Body of pancreas (tissue), 4 donors: ENCODE data around the gene PLCB1. TPM values are rescaled to one million over a fixed set of nuclear protein-coding genes. Genes with fewer than 3 reads are reported as not detected.

ENCODE experiments used
- ATAC-seq: fragments of 150-250 bp; one replicate; pipeline ENCODE4 v1.9.1; 2016
- DNase-seq, 4 donors: peaks; one replicate each; pipeline ENCODE4 v3.0.0-alpha.2; 2019
- H3K27ac ChIP-seq, 4 donors: fragments of 200-600 bp; sonication (generic); 1 replicate in 3 of 4; 2 replicates in 1 of 4; pipeline versions ENCODE4 v1.5.1 to v1.6.1; 2016 to 2019; ENCODE audit warnings: mild to moderate bottlenecking in 1 of 4, mixed read lengths in 1 of 4, moderate library complexity in 1 of 4
- H3K27me3 ChIP-seq, 2 donors: fragments of 200-600 bp; sonication (generic); one replicate each; pipeline ENCODE4 v1.6.0; 2016; ENCODE audit warnings: mild to moderate bottlenecking in 1 of 2
- H3K36me3 ChIP-seq, 2 donors: fragments of 200-600 bp; sonication (generic); replicated peaks in 1 of 2; 2 replicates each; pipeline ENCODE4 v1.5.1; 2016; ENCODE audit warnings: low read depth in 2 of 2; ENCODE audit not compliant: insufficient read depth in 1 of 2
- H3K4me1 ChIP-seq: fragments of 200-600 bp; sonication (generic); one replicate; pipeline ENCODE4 v1.6.0; 2016
- H3K4me3 ChIP-seq, 2 donors: fragments of 200-600 bp; sonication (generic); 1 replicate in 1 of 2; 2 replicates in 1 of 2; pipeline ENCODE4 v1.5.1; 2016 to 2019
- H3K9me3 ChIP-seq, 3 donors: fragments of 200-600 bp; sonication (generic); 1 replicate in 2 of 3; 2 replicates in 1 of 3; pipeline ENCODE4 v1.5.1; 2016
- POLR2A ChIP-seq, 3 donors: fragments of 450-650 bp; IDR thresholded peaks; one replicate each; pipeline ENCODE4 v1.6.1; 2016; ENCODE audit warnings: antibody characterized with exemption in 3 of 3, mild to moderate bottlenecking in 2 of 3
- WGBS, 2 donors: methylation state at CpG; one replicate each; pipeline ENCODE4 v1.1.5; 2017; 5-methylcytosine and 5-hydroxymethylcytosine counted together
- intact Hi-C: fragments of 100-400 bp; cut with DNase I; formaldehyde crosslinking; loops from one replicate; pipeline ENCODE4 v1.15.1; 2023
- total RNA-seq, 2 donors: library from RNA; depleted of rRNA; stranded (reverse); fragments of >200 nt; gene quantifications; one replicate each; pipeline ENCODE4 v1.1.0, GENCODE V29; 2016
- TF ChIP-seq, protein P1 (sequence below), 7 experiments: fragments of 450-650 bp in 4 of 7; fragments of 200-600 bp in 3 of 7; sonication (generic) in 3 of 7; IDR thresholded peaks; one replicate each; pipeline ENCODE4 v1.5.1; 2016 to 2019; ENCODE audit warnings: antibody characterized with exemption in 7 of 7

Gene PLCB1
- total RNA-seq, 2 donors from 2014 or later = 32.9 to 46.1 TPM

DNA sequence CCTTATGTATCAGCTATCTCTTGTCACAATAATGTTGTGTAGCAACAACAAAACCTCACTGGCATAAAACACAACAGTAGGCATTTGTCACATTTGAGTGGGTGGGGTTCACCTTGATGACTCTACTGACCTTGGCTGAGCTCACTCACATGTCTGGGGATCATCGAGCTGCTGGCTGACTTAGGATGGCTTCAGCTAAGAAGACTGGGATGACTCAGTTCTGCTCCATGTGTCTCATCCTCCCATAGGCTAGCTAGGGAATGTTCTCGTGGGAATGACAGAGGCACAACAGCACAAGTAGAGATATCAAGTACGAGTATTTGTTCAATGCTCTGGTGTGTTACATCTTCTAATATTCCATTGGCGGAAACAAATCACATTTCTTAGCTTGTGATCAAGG lies 167.9 kb downstream of the PLCB1 start:
- no peaks in the 10 kb centered on the region for H3K27me3 ChIP-seq
- TF ChIP-seq, protein P1, sequence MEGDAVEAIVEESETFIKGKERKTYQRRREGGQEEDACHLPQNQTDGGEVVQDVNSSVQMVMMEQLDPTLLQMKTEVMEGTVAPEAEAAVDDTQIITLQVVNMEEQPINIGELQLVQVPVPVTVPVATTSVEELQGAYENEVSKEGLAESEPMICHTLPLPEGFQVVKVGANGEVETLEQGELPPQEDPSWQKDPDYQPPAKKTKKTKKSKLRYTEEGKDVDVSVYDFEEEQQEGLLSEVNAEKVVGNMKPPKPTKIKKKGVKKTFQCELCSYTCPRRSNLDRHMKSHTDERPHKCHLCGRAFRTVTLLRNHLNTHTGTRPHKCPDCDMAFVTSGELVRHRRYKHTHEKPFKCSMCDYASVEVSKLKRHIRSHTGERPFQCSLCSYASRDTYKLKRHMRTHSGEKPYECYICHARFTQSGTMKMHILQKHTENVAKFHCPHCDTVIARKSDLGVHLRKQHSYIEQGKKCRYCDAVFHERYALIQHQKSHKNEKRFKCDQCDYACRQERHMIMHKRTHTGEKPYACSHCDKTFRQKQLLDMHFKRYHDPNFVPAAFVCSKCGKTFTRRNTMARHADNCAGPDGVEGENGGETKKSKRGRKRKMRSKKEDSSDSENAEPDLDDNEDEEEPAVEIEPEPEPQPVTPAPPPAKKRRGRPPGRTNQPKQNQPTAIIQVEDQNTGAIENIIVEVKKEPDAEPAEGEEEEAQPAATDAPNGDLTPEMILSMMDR (IDR thresholded peaks at IDR 0.05) = no peak
- no peak for TF ChIP-seq POLR2A (IDR thresholded peaks at IDR 0.05)
- no peaks in the 10 kb centered on the region for H3K36me3 ChIP-seq
- ATAC-seq = no peak
- H3K4me1 ChIP-seq = peaks cover 4% of the 10 kb centered on the region
- DNase-seq = no peak
- WGBS, 2 donors = 89 to 99% methylated on average over 4 of the region's 4 CpGs
- no peak overlapping the region for H3K27ac ChIP-seq
- no peaks in the 10 kb centered on the region for H3K9me3 ChIP-seq
- intact Hi-C loops = no loop called here
- H3K4me3 ChIP-seq = no peak overlapping the region

DNA sequence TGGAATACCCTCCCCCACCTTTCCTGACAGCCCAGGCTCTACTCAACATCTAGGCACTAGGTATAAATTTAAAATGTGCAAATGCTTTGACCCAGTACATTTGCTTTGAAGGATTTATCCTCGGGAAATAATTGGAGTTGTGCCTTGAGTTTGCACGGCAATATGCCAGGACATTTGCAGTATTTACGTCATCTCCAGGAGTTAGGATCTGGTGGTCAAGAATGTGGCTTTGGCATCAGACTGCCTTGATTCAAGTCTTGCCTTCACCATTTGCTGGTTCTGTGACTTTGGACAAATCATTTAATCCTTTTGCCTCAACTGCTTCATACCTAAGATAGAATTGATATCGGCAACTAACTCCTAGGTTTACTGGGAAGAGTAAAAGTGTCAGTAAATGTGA lies 169.6 kb downstream of the PLCB1 start:
- TF ChIP-seq, protein P1 (IDR thresholded peaks at IDR 0.05) = no peak
- no peak for TF ChIP-seq POLR2A (IDR thresholded peaks at IDR 0.05)
- H3K27ac ChIP-seq = no peak overlapping the region

DNA sequence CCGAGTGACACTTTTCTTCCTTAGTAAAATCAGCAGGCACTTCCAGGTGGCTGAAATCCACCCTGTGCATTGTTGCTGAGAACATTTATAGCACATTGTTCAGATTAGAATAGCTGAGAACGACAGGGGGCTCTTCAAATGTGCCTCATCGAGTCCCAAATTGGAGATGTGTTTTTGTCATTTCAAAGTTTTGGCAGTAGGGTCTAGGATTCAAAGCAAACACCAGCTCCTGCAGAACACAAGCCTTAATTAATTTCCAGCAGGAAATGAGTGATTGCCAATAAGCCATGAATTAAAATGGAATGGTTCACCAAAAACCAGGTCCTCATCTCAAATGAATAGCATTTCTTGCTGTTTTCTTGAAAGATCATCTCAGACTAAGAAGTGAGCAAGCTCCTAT lies 171.6 kb downstream of the PLCB1 start:
- DNase-seq = no peak
- no peak for ATAC-seq
- no peak overlapping the region for H3K27ac ChIP-seq
- no peaks in the 10 kb centered on the region for H3K9me3 ChIP-seq
- no peak overlapping the region for H3K4me3 ChIP-seq
- H3K36me3 ChIP-seq = no peaks in the 10 kb centered on the region
- TF ChIP-seq, protein P1 (IDR thresholded peaks at IDR 0.05) = no peak
- no peak for TF ChIP-seq POLR2A (IDR thresholded peaks at IDR 0.05)
- 75 to 80% methylated on average over 3 of the region's 3 CpGs for WGBS, 2 donors
- peaks cover 4% of the 10 kb centered on the region for H3K4me1 ChIP-seq
- H3K27me3 ChIP-seq = no peaks in the 10 kb centered on the region
- intact Hi-C loops = no loop called here

More for the DNA sequence above, 169.6 kb downstream of the PLCB1 start:
- peak in 2 of 4 donors; percentile 32 to 42 for DNase-seq
- no peak for ATAC-seq
- no peaks in the 10 kb centered on the region for H3K27me3 ChIP-seq
- H3K4me1 ChIP-seq = peaks cover 4% of the 10 kb centered on the region
- no peaks in the 10 kb centered on the region for H3K9me3 ChIP-seq
- intact Hi-C loops = no loop called here
- H3K4me3 ChIP-seq = no peak overlapping the region
- H3K36me3 ChIP-seq = no peaks in the 10 kb centered on the region
- WGBS, 2 donors = 65 to 72% methylated on average over 4 of the region's 4 CpGs

DNA sequence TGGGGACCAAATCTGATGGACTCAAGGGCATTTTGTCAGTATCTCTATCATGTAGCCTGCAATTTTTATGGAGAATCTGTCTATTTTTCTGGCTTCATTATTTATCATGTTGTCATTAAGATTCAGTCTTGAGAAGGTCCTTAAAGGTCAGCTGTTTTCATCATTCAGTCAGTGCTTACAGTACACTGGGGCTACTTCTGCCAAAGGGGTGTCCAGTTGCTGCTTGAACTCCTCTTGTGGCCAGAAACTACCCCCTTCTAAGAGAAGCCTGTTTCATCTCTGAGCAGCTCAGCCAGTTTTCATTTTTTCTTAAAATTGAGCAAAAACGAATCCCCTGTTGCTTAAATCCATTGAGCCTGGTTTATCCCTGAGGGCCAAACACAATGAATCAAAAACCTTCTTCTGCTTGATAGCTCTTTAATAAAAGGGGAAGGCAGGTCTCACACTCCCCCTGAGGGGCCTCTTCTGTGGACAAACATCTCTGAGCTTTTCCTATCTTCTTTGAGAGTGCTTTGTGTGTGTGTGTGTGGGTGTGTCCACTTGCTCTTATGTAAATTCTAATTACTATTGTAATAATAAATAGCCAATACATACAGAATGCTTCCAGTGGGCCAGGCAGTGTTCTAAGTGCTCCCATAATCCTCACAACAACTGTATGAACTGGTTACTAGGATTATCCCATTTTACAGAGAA lies 172.2 kb downstream of the PLCB1 start:
- no peaks in the 10 kb centered on the region for H3K9me3 ChIP-seq
- no peaks in the 10 kb centered on the region for H3K27me3 ChIP-seq
- DNase-seq = no peak
- 71 to 80% methylated on average over 1 of the region's 1 CpG for WGBS, 2 donors
- no peak for ATAC-seq
- H3K36me3 ChIP-seq = no peaks in the 10 kb centered on the region
- H3K4me1 ChIP-seq = peaks cover 4% of the 10 kb centered on the region
- intact Hi-C loops = no loop called here
- no peak for TF ChIP-seq POLR2A (IDR thresholded peaks at IDR 0.05)
- TF ChIP-seq, protein P1 (IDR thresholded peaks at IDR 0.05) = no peak
- no peak overlapping the region for H3K27ac ChIP-seq
- no peak overlapping the region for H3K4me3 ChIP-seq

DNA sequence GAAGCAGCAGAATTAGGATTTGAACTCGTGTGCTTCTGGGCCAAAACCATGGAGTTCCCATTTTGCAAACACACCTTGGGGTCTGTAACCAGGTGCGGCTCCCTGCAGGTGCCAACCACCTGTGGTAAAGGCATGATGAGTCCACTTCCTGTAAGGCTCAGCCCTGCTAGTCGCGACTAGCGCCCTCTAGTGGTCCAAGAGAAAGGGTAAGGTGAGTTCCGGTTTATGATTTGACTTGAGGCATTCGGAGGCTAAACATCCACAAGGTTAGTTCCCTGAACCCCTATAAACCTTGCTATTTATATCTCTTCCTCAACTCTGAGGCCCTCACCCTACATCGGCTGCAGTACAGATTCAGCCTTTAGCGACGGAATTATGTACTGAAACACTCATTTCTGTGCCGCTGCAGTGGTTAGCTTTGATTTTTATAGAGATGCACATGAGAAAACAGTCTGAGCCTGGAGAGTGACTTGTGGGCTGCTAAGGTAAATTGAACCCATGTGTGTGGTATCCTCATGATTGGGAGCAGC lies 173.4 kb downstream of the PLCB1 start:
- H3K9me3 ChIP-seq = no peaks in the 10 kb centered on the region
- intact Hi-C loops = no loop called here
- no peak overlapping the region for H3K4me3 ChIP-seq
- H3K27ac ChIP-seq = no peak overlapping the region
- peaks cover 9% of the 10 kb centered on the region for H3K4me1 ChIP-seq
- H3K36me3 ChIP-seq = no peaks in the 10 kb centered on the region
- 66 to 67% methylated on average over 11 of the region's 11 CpGs for WGBS, 2 donors
- ATAC-seq = peak; percentile 81
- TF ChIP-seq, protein P1 (IDR thresholded peaks at IDR 0.05) = peak; percentile 29 to 63 (median 52)
- no peak for TF ChIP-seq POLR2A (IDR thresholded peaks at IDR 0.05)
- H3K27me3 ChIP-seq = no peaks in the 10 kb centered on the region
- peak; percentile 63 to 78 (median 72) for DNase-seq
